AG04449 (cell line): ENCODE data around the gene FRAS1.

Experiments
- CTCF ChIA-PET: fragments of 350-600 bp; formaldehyde crosslinking; extraction: SDS; loops from one replicate; lab custom pipeline; 2021; ENCODE audit warnings: antibody characterized with exemption; lab: Yijun Ruan, JAX
- POLR2A ChIA-PET: fragments of 400-600, 350-600 bp; formaldehyde crosslinking; extraction: SDS; loops from one replicate; lab custom pipeline; 2020; ENCODE audit warnings: antibody characterized with exemption, inconsistent platforms; lab: Yijun Ruan, JAX
- DNase-seq: peaks from one replicate; pipeline ENCODE4 v3.0.0-alpha.2; 2010; ENCODE audit warnings: low read depth, low spot score
- H3K4me3 ChIP-seq: 2 replicates; pipeline ENCODE4 v1.5.1; 2011; ENCODE audit warnings: low read depth, mild to moderate bottlenecking, control low read depth, low read length
- CTCF ChIP-seq: IDR thresholded peaks from one replicate; pipeline ENCODE4 v1.5.1; 2011; ENCODE audit warnings: mild to moderate bottlenecking, moderate library complexity, low read length, control low read depth, inconsistent platforms; ENCODE audit not compliant: insufficient read depth; ENCODE audit errors: missing control alignments

FRAS1 gene

GRCh38 chr4:78524009-78524408 lies 466.9 kb downstream of the FRAS1 start:
- no peak for DNase-seq
- no peak overlapping the region for H3K4me3 ChIP-seq
- POLR2A ChIA-PET, result no interaction called here
- TF ChIP-seq CTCF, result no peak
- CTCF ChIA-PET, result interaction anchor here (1.2 to 1.6 kb wide), 2 partner anchors 8 to 11 kb away, joined by 3 to 4 read pairs; no protein-coding TSS in a partner anchor

GRCh38 chr4:78525559-78525958 lies 468.4 kb downstream of the FRAS1 start:
- no peak for DNase-seq
- CTCF ChIA-PET, result interaction anchor here (2.2 kb wide), 1 partner anchor 9 kb away, joined by 10 read pairs; no protein-coding TSS in a partner anchor
- H3K4me3 ChIP-seq, result no peak overlapping the region
- TF ChIP-seq CTCF, result no peak
- POLR2A ChIA-PET, result no interaction called here

GRCh38 chr4:78527103-78527502 lies 470.0 kb downstream of the FRAS1 start:
- ChIA-PET POLR2A (no interaction called here), CTCF (interaction anchor here (1.2 to 2.4 kb wide), 3 partner anchors 10 to 16 kb away, joined by 3 to 13 read pairs (median 10); no protein-coding TSS in a partner anchor)
- DNase-seq, result no peak
- no peak overlapping the region for H3K4me3 ChIP-seq
- TF ChIP-seq CTCF, result no peak

- no peak overlapping the region for H3K4me3 ChIP-seq
- DNase-seq, result no peak
- no peak for TF ChIP-seq CTCF
- ChIA-PET CTCF (interaction anchor here (1.2 to 2.4 kb wide), 2 partner anchors 10 to 15 kb away, joined by 3 to 13 read pairs; no protein-coding TSS in a partner anchor), POLR2A (no interaction called here)
Observed at GRCh38 chr4:78527555-78527954, 470.4 kb downstream of the FRAS1 start.

- no peak for DNase-seq
- CTCF ChIA-PET, result interaction anchor here (1.2 to 2.4 kb wide), 3 partner anchors 11 to 534 kb away, joined by 3 to 13 read pairs (median 5); no protein-coding TSS in a partner anchor
- POLR2A ChIA-PET, result no interaction called here
- TF ChIP-seq CTCF, result no peak
- no peak overlapping the region for H3K4me3 ChIP-seq
Observed at GRCh38 chr4:78528327-78528726, 471.2 kb downstream of the FRAS1 start.

GRCh38 chr4:78529569-78530209 lies 472.6 kb downstream of the FRAS1 start:
- POLR2A ChIA-PET, result no interaction called here
- CTCF ChIA-PET, result interaction anchor here (1.0 to 2.4 kb wide), 6 partner anchors 9 to 335 kb away, joined by 3 to 13 read pairs (median 4); no protein-coding TSS in a partner anchor
- no peak for TF ChIP-seq CTCF
- no peak overlapping the region for H3K4me3 ChIP-seq
- DNase-seq, result no peak
